T-helper 17 cell (primary cell): Measurements from ENCODE around the gene GREM1. TPM values are rescaled to one million over a fixed set of nuclear protein-coding genes. Genes with fewer than 3 reads are reported as not detected.

ENCODE experiments used
- ATAC-seq: fragments of 150-1000 bp; cut with Tn5 transposase; 2 replicates; pipeline ENCODE4 v1.10.0; 2021; ENCODE audit warnings: mild to moderate bottlenecking, moderate library complexity
- DNase-seq, 3 donors: peaks; one replicate each; pipeline versions ENCODE4 v3.0.0 to v3.0.0-alpha.2; 2020 to 2021
- H3K9me3 ChIP-seq: one replicate; pipeline ENCODE4 v1.7.0; 2013; ENCODE audit warnings: low read length, mild to moderate bottlenecking; ENCODE audit not compliant: control insufficient read depth, poor library complexity, severe bottlenecking
- H3K27ac Mint-ChIP-seq: one replicate; pipeline ENCODE4 v1.8.0; 2022; ENCODE audit warnings: mild to moderate bottlenecking, moderate library complexity, mixed read lengths
- H3K27me3 Mint-ChIP-seq: one replicate; pipeline ENCODE4 v1.8.0; 2022; ENCODE audit warnings: mixed read lengths
- H3K36me3 Mint-ChIP-seq: one replicate; pipeline ENCODE4 v1.8.0; 2022; ENCODE audit warnings: low read depth, mixed read lengths
- H3K4me1 Mint-ChIP-seq: one replicate; pipeline ENCODE4 v1.8.0; 2022; ENCODE audit warnings: mild to moderate bottlenecking, mixed read lengths
- H3K4me3 Mint-ChIP-seq: one replicate; pipeline ENCODE4 v1.8.0; 2022; ENCODE audit warnings: mild to moderate bottlenecking, moderate library complexity, mixed read lengths
- total RNA-seq, 4 donors: library from RNA in 2 of 4; stranded (reverse) in 2 of 4; gene quantifications; one replicate each; pipeline ENCODE4 v1.2.3 and lab custom pipeline; 2022 to 2026

The GREM1 gene
- total RNA-seq, 2 donors from 2014 or later, result not detected

DNA sequence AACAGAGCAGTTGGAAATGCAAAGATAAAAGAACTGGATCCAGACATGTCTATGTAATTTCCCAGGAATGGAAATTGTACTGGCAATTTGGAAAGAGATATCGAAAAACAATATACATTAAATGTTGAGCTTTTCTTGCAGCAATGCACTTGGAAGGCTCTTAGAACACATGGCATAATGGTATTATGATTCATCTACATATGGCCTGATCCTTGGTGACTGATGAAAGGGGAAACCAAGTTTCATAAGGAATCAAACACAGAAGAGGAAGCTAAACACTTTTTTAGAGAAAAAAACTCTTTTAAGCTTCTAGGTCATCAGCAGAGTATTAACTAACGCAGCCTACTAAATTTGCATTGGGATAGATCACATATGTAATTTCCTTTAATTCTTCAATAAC, 12.4 kb upstream of the GREM1 start:
- H3K9me3 ChIP-seq, result no peaks in the 10 kb centered on the region
- ATAC-seq, result no peak
- no peak overlapping the region for H3K4me3 Mint-ChIP-seq
- DNase-seq, result no peak
- H3K27ac Mint-ChIP-seq, result no peak overlapping the region
- H3K36me3 Mint-ChIP-seq, result peaks cover 2% of the 10 kb centered on the region
- no peaks in the 10 kb centered on the region for H3K4me1 Mint-ChIP-seq
- peaks cover 89% of the 10 kb centered on the region for H3K27me3 Mint-ChIP-seq

- no peak for ATAC-seq
- Mint-ChIP-seq H3K27ac (no peak overlapping the region), H3K4me1 (no peaks in the 10 kb centered on the region), H3K27me3 (peaks cover 86% of the 10 kb centered on the region), H3K4me3 (no peak overlapping the region), H3K36me3 (peaks cover 2% of the 10 kb centered on the region)
- H3K9me3 ChIP-seq, result no peaks in the 10 kb centered on the region
- no peak for DNase-seq
Measured at GRCh38 chr15:32706704-32707103, 11.1 kb upstream of the GREM1 start.

DNA sequence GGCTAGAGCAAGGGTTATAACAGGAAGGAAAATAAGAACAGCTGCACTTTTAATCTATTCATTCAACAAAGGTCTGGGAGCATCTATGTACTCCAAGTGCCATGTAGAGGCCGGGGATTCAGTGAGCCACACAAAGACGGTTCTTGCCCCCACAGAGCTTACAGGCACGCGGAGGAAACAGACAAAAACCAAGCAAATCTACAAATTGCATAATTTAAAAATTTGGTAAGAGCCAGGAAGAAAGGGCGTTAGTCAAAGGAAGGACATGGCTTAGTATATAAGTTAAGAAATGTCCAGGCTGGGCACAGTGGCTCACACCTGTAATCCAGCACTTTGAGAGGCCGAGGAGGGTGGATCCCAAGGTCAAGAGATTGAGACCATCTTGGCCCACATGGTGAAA, 10.4 kb upstream of the GREM1 start:
- DNase-seq, result no peak
- no peak overlapping the region for H3K27ac Mint-ChIP-seq
- peaks cover 2% of the 10 kb centered on the region for H3K36me3 Mint-ChIP-seq

DNA sequence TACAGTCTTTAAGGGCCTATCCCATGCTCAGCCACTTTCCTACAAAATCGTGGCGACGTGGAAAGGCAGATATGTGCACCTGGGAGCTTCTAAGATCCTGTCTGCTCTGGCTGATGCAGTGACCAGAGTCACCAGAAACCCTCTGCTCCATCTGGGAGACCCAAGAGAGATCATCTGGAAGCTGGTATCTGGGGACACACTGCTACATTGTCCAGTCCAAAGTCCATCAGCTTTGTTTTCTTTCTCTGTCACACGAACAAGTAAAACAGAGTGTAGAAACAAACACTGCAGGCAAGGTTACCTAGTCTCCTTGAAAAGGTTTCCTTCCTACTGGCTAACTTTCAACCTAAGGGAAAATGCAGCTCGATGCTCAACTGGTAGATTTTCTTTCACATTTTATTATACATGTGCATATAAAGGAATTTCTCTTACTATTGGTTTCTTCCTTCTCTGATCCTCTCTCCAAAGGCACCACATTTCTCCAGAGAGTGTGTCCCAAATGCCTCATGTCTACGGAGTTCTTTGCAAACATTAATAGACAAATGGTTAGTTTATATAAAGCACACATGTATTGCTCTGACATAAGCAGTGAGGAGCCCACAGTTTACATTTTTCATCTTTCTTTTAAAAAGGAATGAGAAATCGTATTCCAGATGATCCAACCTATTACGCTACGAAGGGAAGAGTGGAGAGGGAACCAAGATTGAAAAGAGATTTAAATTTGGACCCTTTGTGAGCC, 8.3 kb upstream of the GREM1 start:
- peaks cover 2% of the 10 kb centered on the region for H3K36me3 Mint-ChIP-seq
- H3K4me3 Mint-ChIP-seq, result no peak overlapping the region
- no peaks in the 10 kb centered on the region for H3K4me1 Mint-ChIP-seq
- peaks cover 75% of the 10 kb centered on the region for H3K27me3 Mint-ChIP-seq
- no peak overlapping the region for H3K27ac Mint-ChIP-seq
- ATAC-seq (no peak), DNase-seq (no peak)
- no peaks in the 10 kb centered on the region for H3K9me3 ChIP-seq

More for the DNA sequence above, 10.4 kb upstream of the GREM1 start:
- Mint-ChIP-seq H3K4me1 (no peaks in the 10 kb centered on the region), H3K27me3 (peaks cover 86% of the 10 kb centered on the region), H3K4me3 (no peak overlapping the region)
- no peak for ATAC-seq
- H3K9me3 ChIP-seq, result no peaks in the 10 kb centered on the region

DNA sequence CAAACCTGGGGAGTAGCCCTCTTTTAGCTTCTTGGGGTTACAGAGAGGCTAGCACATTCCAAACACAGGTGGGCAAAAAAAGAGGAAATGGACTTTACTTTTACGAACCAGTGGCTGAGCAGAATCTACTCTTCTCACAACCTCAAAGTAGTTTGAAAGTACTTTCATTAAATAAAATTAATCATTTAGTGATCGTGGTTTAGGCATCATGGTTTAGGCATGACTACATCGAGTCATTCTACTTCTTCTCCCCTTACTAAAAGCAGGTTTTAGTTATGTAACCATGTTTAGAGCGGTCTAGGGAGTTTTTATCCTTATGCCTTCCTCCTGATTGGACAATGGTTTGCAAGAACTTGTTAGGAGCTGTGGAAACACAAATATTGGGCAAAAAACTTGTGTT, 2.5 kb upstream of the GREM1 start:
- H3K4me1 Mint-ChIP-seq, result peaks cover 13% of the 10 kb centered on the region
- no peak overlapping the region for H3K4me3 Mint-ChIP-seq
- peaks cover 65% of the 10 kb centered on the region for H3K27me3 Mint-ChIP-seq
- H3K36me3 Mint-ChIP-seq, result peaks cover 4% of the 10 kb centered on the region
- no peaks in the 10 kb centered on the region for H3K9me3 ChIP-seq
- no peak for ATAC-seq
- DNase-seq, result no peak
- H3K27ac Mint-ChIP-seq, result no peak overlapping the region

GRCh38 chr15:32716216-32716914, 1.4 kb upstream of the GREM1 start:
- ATAC-seq (no peak), DNase-seq (no peak)
- Mint-ChIP-seq H3K27me3 (peaks cover 69% of the 10 kb centered on the region), H3K4me3 (peak overlapping the region; percentile 28), H3K4me1 (peaks cover 13% of the 10 kb centered on the region), H3K27ac (no peak overlapping the region), H3K36me3 (peaks cover 4% of the 10 kb centered on the region)
- H3K9me3 ChIP-seq, result no peaks in the 10 kb centered on the region

DNA sequence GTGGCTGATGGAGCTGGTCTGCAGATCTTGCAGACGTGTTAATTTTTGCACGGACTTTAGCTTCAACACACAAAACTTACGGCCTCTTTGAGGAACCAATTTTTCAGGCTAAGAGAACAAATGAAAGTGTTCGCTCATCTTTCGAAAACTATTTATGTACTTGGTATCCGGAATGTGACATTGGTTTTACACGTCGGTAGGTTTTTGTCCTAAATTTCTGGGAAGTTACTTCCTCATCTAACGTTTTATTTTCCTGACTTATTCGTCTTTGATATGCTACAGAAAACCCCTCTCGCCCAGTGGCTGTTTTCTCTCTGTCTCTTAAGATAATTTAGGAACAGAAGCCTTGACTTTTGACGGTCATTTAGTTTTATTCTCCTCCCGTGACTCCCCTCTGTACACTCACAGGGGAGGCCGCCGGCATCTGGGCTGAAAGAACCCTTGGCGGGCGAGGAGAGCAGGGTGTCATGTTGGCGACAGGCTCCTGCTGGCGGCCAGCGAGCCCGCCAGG, 834 bp upstream of the GREM1 start:
- Mint-ChIP-seq H3K36me3 (peaks cover 4% of the 10 kb centered on the region), H3K4me1 (peaks cover 13% of the 10 kb centered on the region), H3K4me3 (peak overlapping the region; percentile 28), H3K27me3 (peaks cover 68% of the 10 kb centered on the region), H3K27ac (no peak overlapping the region)
- DNase-seq, result no peak
- H3K9me3 ChIP-seq, result no peaks in the 10 kb centered on the region
- no peak for ATAC-seq

GRCh38 chr15:32718227-32718820, 520 bp downstream of the GREM1 start:
- Mint-ChIP-seq H3K4me1 (peaks cover 14% of the 10 kb centered on the region), H3K27me3 (peaks cover 71% of the 10 kb centered on the region), H3K27ac (no peak overlapping the region), H3K36me3 (peaks cover 4% of the 10 kb centered on the region), H3K4me3 (peak overlapping the region; percentile 70)
- DNase-seq, result no peak
- ATAC-seq, result no peak
- no peaks in the 10 kb centered on the region for H3K9me3 ChIP-seq

DNA sequence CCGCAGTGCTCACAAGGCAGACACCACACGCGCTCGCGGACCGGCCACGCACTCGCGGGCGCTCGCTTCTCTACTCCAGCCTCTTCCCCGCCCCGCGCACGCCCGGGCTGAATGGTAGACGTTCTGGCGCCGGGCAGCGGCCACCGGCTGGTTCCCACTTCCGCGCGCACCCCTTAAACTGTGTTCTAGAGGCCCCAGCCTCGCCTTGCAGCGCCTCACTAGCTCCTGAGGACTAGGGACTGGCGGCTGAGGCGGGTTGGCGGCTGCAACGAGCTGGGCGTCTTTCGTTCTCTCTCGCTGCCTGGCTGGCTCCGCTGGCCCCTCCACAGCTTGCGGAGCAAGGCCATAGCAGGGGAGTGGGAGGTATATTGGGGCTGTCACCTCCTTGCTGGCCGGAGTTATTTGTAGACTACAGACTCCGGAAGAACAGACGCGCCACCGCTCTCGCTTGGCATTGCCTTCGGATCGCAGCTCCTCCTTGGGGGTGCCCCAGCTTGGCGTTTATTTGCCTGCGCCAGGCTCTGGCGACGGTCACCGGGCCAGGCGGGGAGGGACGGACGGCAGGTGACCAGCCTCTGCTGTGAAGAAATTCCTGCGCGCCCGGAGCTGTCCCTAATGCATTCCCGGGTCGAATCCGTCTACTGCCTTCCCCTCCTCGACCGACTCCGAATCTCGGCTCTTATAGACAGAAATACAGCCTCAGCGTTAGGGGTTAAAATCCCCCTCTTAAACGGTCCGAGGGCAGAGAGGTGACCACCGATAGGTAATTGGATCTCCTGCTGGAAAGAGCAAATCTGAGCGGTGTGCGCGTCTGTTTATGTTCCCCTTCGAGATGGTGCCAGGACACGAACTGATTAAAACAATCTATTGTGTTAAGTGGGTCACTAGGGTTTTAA, 1.3 kb downstream of the GREM1 start:
- Mint-ChIP-seq H3K4me1 (peaks cover 14% of the 10 kb centered on the region), H3K36me3 (peaks cover 4% of the 10 kb centered on the region), H3K4me3 (peak overlapping the region; percentile 70), H3K27me3 (peaks cover 64% of the 10 kb centered on the region), H3K27ac (no peak overlapping the region)
- no peak for ATAC-seq
- no peak for DNase-seq
- H3K9me3 ChIP-seq, result no peaks in the 10 kb centered on the region

DNA sequence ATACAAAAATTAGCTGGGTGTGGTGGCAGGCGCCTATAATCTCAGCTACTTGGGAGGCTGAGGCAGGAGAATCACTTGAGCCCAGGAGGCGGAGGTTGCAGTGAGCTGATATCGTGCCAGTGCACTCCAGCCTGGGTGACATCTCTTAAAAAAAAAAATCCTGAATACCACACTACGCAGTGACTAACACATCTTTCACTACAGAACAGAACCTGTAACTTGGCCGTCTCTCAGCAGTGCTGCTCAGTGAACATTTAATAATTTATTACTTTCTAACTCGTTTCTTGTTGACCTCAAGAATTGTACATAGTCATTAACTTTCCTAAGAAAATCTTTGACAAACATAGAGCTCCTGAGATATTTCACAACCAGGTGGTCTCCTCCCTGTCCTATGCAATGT, 3.8 kb downstream of the GREM1 start:
- Mint-ChIP-seq H3K27ac (no peak overlapping the region), H3K4me1 (peaks cover 12% of the 10 kb centered on the region), H3K27me3 (peaks cover 60% of the 10 kb centered on the region), H3K36me3 (peaks cover 2% of the 10 kb centered on the region), H3K4me3 (no peak overlapping the region)
- no peak for DNase-seq
- no peak for ATAC-seq
- H3K9me3 ChIP-seq, result no peaks in the 10 kb centered on the region

DNA sequence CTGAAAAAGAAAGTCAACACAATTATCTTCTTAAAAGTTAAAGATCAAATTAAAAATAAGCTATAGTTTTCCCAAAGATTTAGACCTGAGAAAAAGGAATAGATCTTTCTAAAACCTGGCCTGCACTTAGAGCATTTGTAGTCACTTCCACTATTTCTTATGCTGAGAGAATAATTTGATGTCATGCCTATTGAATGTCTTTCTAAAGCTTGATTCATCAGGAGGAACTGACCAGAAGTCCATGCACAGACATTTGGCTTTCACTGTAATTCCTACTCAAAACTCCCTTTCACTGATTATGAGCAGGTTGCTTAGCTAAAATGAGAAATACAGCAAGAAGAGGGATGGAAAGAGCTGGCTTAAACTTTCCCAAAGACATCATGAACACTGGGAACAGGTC, 4.3 kb downstream of the GREM1 start:
- peaks cover 9% of the 10 kb centered on the region for H3K4me1 Mint-ChIP-seq
- no peak for ATAC-seq
- H3K9me3 ChIP-seq, result no peaks in the 10 kb centered on the region
- no peak overlapping the region for H3K4me3 Mint-ChIP-seq
- H3K27ac Mint-ChIP-seq, result no peak overlapping the region
- DNase-seq, result no peak
- peaks cover 54% of the 10 kb centered on the region for H3K27me3 Mint-ChIP-seq
- peaks cover 2% of the 10 kb centered on the region for H3K36me3 Mint-ChIP-seq

DNA sequence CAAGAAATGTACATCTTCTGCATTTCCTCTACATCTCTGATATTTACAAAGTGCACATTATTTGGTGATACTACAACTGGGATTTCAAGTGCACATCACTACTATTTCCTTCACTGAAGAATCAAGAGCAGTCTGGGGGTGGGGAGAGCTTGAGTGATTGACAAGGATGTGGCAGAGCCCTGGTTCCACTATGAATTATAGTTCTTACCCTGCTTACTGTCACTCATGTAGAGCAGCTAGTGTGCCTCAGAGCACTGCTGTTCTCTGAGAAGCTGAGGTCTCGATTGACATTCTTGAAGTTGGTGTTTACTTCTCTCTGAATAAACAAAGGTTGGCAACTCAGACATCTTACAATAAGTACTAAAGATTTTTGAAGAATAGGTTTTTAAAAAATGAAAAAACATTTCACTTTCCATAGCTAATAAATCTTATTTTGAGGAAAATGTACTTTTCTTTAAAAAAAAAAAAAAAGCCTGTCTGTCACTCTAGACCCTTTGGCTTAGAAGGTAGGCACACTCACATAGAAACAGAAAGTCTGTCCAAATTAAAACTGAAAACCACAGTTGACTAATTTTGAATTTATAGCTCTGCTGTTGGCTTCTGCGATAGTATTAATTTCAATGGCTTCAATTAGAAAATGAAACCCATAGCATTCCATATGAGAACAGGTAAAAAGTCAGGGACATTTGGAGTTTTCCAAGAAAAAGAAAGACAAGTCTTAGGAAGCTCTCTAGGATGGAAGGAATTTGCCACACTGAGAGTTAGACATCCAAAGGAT, 5.6 kb downstream of the GREM1 start:
- no peaks in the 10 kb centered on the region for H3K9me3 ChIP-seq
- Mint-ChIP-seq H3K27ac (no peak overlapping the region), H3K27me3 (peaks cover 49% of the 10 kb centered on the region), H3K36me3 (no peaks in the 10 kb centered on the region), H3K4me3 (no peak overlapping the region), H3K4me1 (peaks cover 6% of the 10 kb centered on the region)
- ATAC-seq, result no peak
- DNase-seq, result no peak
